Measurements from ENCODE around the gene IPCEF1.
"Not testable (repeated sequence)": the region's sequence is repeated elsewhere in the genome, so short reads cannot be mapped to it uniquely, and the experiment has no call there.

The IPCEF1 gene

DNA sequence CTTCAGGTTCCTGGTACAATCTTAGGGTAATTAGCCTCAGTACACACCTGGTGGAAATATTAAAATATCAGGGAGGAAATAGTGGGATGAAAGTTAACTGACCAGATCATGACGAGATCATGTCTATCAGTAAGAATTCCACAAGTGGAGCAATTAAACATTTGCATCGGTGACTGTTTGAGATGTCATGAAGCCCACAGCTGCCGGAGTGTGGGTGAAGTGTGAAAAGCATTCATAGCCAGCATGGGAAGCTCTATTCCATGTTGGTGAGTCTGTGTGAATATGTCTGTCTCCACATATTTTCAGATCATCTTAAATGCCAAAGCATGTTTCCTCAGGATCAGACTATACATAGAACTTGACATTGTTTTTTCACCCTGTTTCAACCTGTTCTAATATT is 142.8 kb downstream of the IPCEF1 start:
- no peak for DNase-seq

DNA sequence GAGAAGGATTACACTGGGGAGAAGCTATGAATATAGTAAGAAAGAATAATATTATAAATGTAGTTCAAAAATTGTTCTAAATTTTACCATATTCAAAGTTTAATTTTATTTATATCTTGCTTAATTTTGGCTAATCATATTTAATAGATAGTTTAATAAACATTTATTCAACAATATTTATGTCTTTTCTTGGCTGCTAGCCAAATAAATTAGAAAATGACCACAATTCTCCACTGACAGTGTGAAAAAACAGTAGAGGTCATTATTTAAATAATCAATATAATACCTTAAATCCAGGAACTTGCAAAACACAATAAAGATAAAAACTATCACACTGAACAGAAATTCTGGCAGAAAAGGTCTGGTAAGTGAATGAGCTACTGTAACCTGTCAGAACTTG is 145.9 kb downstream of the IPCEF1 start:
- no peak for DNase-seq

DNA sequence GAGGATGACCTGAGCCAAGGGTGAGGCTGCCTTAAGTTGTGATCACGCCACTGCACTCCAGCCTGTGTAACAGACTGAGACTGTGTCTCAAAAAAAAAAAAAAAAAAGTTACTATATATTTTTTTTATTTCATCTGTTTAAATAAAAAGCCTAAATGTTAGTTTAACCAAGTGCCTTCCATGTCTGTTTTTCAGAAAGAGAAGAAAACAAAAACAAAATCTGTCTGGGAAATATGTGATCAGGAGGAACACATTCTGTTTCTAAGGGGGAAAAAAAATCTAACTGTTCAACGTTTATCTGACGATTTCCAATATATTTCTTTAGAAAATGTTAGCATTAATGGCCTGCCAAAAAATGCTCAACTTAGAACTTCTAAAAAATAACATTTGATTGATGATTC is 147.0 kb downstream of the IPCEF1 start:
- no peak for DNase-seq

DNA sequence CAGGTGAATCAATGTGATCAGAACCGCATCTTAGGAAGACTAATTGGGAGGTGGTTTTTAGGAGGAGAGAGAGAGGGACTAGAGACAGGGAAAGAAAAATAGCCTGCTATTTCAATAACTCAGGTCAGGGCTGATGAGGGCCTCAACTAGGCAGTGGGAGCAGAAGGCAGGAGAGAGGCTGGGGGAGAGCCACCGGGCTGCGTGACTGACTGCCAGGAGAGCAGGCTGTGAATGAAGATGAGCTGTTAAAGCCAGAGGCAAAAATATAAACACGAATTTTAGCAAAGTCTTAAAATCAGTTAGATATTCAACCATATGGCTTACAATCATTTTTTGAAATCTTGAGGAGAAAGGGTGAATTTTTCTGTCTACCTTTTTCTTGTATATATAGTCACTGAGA is 149.6 kb downstream of the IPCEF1 start:
- DNase-seq = no peak

DNA sequence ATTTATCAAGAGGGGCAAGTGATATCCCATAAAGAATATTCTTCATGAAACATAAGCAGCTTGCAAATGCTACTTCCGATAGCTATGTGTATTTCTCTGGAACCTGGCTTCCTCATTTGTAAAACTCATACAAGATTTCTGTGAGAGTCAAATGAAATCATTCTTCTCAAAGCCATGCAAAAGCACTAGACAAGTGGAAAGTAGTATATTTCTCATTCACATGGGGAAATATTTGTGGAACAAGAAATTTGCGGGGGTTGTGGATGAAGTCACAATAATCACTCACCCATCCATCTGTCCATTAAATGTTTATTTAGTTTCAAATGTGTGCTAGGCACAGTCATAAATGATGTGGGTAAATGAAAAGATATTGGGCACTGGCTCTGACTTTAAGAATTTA is 150.5 kb downstream of the IPCEF1 start:
- no peak for DNase-seq

DNA sequence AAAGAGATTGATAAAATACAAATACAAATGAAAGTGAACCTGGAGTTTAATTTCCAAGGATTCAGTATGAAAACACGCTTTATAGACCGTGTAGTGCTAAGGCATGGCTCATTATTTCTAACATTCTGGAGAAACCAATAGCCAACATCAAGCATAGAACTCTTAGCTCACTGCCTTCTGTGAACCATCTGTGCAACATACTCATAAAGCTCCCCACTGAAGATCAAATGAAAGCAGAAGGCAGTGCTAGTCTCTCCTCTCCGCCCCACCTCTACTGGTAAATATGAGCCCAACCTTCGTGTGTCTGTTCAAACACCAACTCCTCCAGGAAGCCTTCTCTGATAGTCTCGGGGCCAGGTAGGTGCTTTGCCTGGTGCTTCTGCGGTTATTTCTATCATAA is 153.6 kb downstream of the IPCEF1 start:
- DNase-seq = no peak

DNA sequence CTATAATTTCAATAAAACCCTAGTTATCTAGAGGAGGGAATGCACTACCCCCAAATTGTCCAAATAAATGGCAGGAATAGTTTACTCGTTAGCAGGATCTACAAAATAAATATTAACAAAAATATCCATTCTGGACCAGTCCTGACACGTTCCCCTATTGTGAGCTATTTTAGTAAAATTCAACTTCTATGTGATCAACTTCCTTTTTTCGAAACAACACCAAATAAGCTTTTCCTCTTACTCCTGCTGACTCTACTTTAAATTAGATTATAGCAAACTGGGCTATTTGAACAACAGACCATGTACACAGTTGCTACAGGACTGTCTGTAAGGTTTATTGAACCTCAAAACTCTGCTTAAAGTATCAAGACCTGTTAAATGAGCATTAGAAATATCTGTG is 154.3 kb downstream of the IPCEF1 start:
- no peak for DNase-seq

DNA sequence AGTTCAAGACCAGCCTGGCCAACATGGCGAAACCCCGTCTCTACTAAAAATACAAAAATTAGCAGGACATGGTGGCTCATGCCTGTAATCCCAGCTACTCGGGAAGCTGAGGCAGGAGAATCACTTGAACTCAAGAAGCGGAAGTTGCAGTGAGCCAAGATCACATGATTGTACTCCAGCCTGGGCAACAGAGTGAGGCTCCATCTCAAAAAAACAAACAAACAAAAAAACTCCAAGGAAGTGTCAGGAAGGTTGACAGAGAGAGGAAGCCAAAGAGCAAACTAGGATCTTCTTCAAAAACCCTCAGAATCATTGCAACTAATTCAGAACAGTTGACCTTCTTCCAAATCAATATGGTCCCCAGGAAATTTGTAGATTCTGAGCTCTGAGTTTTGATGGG is 154.9 kb downstream of the IPCEF1 start:
- DNase-seq = not testable (repeated sequence)

DNA sequence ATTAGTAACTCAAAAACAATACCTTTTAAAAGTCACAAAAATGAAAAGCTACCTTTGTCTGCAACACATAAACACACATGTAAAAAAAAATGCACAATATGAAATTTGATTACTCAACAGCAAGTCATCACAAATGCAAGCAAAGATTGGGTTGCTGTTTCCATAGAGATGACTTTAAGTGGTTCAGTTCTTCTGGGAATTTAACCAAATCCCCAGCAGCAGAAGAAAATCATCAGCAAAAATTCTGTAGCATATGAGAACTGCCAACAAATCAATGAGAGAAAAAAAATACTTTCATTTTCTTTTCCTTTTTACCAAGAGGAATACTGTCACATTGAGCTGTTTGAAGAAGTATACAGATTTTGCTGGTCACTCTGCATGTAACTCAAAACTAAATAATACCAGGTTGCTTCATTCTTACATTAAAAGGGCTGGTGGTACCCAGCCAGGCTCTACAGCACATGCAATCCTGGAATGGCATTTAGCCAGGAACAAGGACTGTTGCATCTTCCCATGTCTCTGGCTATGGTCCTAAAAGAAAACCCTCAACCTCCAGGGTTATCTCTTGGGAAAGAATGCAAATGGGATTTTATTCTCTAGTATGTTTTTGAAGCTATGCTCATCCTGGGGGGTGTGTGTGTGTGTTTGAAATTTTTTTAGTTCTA is 159.3 kb downstream of the IPCEF1 start:
- no peak for DNase-seq

DNA sequence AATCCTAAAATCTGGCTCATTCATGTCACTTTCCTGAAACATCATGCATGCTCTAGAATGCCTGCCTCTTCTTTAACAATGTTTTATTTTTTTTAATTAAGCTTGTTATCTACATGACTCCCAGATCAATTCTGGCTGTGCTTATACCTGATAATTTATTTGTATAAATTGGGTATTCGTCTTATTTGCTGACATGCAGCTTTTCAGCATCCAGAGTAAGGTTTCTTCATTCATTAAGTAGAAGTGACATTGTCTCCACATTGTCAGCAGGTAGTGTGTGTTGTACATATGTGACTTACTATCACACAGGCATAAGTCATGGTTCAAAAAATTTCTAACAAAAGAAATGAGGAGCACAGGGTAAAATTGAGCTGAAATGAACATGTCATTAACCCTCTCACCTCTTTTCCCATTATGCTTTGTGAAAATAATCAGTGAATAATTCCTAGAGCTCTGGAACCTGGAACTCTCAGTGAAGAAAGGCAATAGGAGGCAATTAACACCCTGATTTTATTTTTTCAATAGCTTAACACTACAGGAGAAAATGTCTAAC is 160.2 kb downstream of the IPCEF1 start:
- DNase-seq = no peak

DNA sequence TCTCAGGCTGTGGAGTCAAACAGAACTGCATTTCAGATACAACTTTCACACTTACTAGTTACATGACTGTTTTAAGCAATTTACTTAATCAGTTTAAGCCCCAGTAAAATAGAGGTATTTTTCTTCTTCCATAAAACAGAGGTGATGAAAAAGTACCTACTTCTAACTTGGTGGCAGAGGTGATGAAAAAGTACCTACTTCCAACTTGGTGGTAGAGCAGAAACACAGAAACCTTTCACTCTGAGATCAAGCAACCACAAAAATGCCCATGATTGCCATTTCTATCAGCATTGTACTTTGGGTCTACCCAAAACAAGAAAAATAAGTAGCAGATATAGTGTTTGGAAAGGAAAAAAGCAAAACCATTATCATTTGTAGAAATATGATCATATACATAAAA is 168.9 kb downstream of the IPCEF1 start:
- DNase-seq = no peak

DNA sequence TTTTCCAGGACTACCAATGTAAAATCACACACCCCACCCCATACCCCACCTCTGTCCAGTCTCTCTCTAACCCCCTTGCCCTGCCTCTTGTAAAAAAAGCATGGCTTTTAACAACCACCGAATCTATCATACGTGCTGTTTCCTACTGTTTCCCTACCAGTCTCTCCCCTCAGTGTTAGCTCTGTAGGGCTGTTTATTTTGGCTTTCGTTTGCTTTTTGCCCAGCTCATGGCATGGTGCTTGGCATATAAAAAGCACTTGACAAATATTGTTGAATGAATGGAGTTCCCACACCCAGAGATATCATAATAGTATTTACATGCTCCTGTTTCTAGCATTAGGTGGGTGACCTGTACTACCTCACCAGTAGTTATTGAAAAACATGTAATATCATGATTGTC is 169.4 kb downstream of the IPCEF1 start:
- no peak for DNase-seq

DNA sequence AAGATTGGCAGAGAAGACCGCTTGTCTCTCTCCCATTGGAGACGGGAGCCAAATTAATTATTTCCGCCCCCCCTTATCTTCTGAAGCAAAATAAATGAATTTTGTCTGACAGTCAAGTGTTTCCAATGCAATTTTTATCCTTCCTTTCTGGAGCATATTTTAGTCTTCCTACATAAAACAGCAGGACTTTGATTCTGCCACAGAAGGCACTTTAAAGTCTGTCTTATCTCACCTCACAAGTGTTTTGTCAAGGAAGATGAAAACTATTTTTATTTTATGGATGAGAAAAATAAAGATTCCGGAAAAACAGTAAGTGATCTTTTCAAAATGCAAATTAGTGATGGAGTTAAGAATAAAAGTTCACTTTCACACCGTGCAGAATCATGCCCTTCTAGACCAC is 177.2 kb downstream of the IPCEF1 start:
- no peak for DNase-seq

DNA sequence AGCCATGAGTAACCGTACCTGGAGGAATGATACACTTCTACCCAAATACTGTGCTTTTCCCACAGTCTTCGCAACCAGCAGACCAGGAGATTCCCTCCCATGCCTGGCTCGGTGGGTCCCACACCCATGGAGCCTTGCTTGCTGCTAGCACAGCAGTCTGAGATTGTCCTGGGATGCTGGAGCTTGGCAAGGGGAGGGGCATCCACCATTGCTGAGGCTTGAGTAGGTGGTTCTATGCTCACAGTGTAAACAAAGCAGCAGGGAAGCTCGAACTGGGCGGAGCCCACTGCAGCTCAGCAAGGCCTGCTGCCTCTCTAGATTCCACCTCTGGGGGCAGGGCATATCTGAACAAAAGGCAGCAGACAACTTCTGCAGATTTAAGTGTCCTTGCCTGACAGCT is 184.2 kb downstream of the IPCEF1 start:
- not testable (repeated sequence) for DNase-seq

DNA sequence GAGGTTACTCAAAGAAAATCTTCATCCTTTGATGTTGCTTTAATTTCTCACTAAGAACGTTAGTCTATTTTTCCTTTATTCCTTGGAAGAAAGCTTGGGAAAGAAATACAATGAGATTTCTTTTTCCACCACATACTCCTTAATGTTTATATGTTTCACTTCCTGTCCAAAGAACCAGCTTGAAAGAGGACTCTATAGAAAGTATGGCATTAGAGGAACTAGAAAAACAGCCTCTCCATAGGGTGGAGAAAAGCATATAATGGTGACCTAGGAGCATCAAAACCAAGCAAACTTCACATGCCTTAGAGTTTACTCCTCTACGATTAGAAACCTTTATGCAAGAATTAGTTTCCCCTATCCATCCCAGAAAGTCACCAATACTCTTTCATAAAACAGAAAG is 186.5 kb downstream of the IPCEF1 start:
- no peak for DNase-seq

DNA sequence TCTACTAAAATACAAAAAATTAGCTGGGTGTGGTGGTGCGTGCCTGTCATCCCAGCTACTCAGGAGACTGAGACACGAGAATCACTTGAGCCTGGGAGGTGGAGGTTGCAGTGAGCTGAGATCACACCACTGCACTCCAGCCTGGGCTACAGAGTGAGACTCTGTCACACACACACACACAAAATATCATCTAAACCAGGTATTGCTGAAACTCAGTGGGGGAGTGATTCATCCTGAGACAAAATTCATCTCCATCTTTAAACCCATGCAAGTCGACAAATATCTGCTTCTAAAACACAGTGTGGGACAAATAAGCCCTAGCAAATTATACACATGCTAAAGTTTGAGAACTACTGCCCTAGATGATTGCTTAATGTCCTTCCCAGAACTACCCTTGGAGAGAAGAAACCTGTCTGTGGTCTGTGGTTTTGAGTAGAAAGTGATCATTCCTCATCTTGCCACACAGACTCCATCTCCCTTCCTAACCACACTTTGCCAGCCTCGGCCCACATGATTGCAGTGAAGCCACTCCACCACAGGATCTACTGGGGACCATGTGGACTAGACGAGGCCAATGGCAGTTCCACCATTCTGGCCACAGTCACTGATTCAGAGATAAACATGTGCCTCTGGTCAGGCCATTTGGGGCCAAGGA is 187.3 kb downstream of the IPCEF1 start:
- DNase-seq = peak; percentile 9

DNA sequence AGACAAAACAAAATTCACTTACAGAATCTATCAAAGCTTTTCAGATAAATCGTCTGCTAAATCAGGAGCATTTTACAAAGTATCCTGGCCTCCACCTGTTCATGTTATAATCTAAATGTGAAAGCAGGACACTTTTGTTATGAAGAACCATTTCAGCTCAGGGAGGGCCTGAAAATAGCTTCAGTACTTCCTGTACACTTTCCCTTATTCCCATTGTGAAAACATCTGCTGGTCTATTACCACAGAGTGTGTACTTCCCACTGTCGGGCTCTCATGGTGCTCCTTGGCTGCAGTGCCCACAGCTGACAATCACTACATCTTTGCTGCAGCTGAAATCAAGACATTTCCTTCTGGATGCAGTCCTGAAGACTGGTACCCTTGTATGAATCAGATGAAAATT is 189.5 kb downstream of the IPCEF1 start:
- no peak for DNase-seq

DNA sequence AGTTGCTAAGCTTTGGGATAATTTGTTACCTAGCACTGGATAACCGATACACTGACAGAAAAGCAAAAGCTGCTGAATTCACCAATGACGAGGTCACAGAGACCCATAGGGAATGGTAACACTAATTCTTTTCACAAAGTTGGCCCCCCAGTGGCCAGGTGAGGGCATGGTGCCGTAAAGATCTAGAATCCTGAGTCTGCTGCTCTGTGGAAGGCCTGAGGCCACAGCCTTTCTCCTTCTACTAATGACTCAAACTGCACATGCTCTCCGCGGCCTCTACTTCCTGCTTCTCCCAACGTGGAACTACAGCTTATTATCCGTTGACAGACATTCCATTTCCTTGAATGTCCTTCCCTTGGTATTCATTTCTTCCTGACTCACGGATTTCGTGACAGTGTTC is 190.5 kb downstream of the IPCEF1 start:
- DNase-seq = no peak

DNA sequence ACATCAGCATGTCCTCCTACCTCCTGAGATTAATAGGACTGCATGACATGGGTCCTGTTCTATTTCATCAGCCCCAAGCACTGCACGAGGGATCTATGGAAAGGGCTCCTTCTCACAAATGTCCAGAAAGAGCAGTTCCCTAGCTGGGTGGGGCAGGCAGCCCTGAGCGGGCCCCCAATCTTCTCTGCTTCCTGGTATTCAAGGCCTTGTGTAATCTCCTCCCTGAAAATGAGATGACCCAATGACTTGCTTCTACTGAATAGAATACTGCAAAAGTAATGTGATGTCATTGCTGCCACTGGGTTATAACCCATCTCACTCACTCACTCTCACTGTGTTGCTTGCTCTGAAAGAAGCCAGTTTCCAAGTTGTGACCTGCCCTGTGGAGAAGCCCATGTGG is 191.1 kb downstream of the IPCEF1 start:
- no peak for DNase-seq

DNA sequence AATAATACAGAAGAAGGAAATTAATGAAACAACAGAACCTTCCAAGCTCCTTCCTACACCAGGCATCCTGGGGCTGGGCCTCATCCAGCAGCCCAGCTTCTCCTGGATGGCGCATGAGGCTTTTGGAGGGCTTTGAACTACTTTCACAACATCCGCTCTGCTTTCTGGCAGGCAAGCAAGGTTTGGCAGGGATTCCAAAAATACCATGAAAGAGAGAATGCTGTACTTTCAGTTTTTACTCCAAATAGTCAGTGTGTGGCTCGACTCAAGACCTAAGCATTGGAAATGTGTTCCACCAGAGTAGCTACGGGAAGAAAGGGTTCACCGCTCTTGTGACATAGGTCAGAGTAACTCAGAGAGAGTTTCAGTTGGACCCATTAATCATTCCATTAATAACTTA is 192.2 kb downstream of the IPCEF1 start:
- no peak for DNase-seq

DNA sequence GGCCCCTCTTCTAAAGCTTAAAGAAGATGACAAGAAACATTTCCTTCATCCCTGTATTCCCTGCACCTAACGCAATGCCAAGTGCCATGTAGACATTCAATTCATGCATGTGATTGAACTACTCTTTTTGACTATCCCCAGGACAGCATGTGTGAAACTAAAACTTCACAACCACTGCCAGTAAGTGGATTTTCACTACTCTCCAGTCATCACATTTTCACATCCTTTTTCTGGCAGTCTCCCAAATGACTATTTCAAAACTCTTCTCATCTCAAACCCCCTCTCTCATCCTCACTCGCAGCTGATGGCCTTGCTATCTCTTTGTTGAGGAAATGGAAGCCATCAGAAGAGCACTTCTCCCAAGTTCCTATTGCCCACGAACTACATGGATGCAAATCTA is 194.9 kb downstream of the IPCEF1 start:
- no peak for DNase-seq

DNA sequence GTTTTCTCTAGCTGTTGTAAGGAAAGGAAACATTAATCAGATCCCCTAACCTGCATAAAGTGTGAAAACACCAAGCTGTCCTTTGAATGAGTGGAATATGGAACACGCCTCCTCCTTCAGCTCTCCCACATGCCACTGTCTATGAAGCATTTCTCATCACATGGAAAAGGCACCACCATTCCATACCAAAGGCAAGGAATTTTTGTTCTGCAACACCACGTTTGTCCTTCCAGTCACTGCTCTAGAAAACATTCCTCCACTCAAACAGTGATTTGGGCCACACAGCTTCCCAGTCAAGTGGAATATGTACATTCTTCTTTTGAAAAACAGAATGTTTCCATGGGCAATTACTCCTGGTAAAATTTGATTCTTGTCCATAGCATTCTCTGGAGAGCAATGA is 197.5 kb downstream of the IPCEF1 start:
- no peak for DNase-seq

DNA sequence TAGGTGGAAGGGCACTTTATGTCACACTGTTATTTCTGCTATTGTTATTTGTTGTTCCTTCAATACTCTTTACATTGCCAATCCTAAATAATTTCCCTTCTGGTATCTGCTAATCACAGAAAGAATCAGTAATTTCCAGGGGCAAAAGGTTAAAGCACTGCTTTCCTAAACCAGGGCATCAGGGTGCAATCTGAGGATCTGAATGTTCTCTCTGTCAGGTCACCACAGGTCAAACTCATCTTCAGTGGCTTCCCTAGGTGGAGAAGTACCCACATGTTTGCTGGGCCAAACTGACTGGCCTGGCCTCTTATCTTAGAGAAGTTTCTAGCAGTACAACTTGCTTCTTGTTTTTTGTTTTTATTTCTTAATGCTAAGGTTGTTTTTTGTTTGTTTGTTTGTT is 198.9 kb downstream of the IPCEF1 start:
- no peak for DNase-seq

DNA sequence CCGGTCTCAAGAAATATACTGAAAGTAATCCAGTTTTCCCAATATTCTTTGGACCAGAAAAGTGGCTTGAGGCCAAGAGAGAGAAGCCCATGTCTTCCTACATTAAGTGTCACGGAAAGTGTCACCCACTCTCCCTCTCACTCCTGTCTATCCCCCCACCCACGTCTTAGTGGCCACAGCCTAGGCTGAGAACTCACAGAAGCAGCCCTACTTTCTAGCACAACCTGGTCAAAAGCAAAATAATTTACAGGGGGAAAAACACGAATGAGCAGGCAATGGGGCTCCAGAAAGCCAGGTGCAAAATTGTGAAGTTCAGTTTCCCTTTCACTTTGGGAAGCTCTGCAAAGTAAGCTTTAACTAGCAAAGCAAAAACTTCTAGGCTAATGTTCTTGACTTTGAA is 199.5 kb downstream of the IPCEF1 start:
- no peak for DNase-seq

Measured in hematopoietic multipotent progenitor cell treated with erythropoietin and hydrocortisone succinate and interleukin-3 and kit ligand, for 8 days (in vitro differentiated cells).